GM21526 (cell line): Measurements from ENCODE around the gene MAGI1.
"Not testable (repeated sequence)": the region's sequence is repeated elsewhere in the genome, so short reads cannot be mapped to it uniquely, and the experiment has no call there.

Source experiments
- ATAC-seq: cut with Tn5 transposase; IDR thresholded peaks from one replicate; pipeline ENCODE4 v1.9.1; 2021; ENCODE audit warnings: moderate library complexity; ENCODE audit not compliant: unreplicated experiment, low FRiP score

MAGI1 gene

DNA sequence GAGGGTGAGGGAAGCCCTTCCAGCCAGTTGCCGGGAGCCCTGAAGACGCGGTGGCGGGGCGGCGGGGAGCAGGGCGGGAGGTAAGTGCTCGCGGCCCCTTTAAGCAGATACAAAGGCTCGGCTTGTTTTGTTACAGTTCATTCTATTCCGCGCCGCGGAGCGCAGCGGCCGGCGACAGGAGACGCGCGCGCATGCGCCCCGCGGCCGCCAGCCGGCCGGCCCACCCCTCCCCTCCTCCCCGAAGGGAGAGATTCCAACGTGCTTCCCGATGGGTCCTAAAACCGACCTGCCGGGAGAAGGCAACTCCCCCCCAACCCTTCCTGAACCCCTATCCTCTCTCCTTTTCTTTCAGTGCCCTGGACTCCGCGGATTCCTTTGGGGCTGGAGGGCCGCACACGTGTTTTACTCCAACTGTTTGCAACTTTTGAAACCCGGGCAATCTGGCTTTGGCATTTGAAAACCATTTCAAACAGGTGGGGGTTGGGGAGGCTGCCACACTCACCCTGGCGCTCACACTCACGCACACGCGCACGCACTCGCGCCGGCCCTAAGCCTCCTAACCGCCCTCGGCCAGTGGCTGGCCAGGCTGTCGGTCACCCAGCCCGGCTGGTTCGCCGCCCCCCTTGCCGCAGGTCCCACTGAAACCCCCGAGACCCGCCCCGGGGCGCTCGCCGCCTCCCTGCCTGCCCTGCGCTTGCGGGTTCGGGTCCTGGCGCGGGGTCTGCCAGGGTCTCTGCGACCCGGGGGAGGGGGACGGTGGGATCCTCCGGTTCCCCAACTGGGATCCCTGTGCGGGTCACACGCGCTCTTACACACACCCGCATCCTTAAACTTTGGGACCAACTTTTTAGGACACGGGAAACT lies at the start of gene MAGI1:
MAGI1 (minus strand) TSS at position 193 of the 864 bp plus-strand sequence. CDS start 610 bp downstream, outside the sequence.
- peak; percentile 58 for ATAC-seq

DNA sequence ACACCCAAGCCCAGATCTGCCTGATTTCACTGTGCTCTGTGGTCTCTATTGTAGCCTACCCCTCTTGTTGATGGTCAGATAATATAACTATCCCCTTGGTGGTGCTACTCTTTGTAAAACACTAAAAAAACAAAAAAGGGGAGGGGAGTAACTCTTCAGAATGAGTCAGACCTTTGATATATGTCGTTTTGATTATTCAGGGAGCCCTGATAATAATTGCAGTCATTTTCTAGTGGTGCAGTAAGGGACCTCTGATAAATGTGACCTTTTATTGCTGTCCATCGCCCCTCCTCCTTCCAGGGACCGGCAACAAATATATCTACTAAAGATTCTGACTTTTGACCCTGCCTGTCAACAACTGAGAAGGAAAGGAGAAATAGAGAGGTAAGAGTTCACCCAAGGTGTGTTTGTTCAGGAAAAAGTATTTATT lies 45.1 kb upstream of the MAGI1 start:
- ATAC-seq: no peak

DNA sequence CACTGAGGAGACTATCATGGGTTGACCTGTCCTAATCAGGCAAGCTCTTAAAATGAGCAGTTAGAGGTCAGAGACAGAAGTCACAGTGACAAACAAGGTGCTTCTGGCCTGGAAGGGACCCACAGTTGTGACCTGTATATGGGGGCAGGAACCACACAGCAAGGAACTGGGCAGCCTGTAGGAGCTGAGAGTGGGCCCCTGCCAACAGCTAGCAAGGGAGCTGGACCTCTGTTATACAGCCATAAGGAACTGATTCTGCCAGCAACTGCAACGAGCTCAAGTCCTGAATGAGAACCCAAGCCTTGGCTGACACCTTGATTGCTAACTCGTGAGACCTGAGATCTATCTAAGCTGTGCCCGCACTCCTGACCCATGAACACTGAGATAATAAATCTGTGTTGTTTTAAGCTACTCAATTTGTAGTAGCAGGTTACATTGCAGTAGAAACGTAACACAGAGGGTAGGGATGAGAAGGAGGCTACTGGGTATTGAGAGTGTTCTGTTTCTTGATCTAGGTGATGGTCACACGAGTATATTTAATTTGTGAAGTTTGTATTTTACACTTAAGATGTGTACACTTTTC lies 44.5 kb upstream of the MAGI1 start:
- ATAC-seq: no peak

DNA sequence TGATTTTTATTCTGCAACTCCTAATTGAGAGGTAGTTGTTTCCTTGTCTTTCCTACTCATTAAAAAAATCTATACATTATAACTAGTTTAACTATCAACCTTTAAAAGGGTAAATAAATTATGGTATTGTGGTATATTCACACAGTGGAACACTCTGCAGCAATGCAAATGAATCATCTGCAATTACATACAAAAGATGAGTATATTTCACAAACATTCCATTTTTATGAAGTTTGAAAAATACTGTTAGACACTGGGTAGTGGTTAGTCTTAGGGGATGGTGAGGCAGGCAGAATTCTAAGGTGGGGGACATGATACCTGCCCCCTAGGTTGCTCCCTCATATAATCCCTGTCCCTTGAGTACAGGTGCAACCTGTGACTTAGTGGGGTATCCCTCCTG lies 44.0 kb upstream of the MAGI1 start:
- ATAC-seq: no peak

DNA sequence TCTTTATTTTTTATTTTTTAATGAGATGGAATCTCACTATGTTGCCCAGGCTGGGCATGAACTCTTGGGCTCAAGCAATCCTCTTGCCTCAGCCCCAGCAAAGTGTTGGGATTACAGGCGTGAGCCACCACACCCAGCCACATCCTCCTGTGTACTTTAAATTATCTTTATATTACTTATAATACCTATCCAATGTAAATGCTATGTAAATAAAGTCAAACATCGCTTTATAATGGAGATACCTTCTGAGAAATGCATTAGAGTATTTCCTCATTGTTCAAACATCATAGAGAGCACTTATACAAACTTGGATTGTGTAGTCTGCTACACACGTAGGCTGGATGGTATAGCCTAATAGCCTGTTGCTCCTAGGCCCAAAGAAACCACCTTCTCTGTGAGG lies 41.4 kb upstream of the MAGI1 start:
- ATAC-seq: no peak

DNA sequence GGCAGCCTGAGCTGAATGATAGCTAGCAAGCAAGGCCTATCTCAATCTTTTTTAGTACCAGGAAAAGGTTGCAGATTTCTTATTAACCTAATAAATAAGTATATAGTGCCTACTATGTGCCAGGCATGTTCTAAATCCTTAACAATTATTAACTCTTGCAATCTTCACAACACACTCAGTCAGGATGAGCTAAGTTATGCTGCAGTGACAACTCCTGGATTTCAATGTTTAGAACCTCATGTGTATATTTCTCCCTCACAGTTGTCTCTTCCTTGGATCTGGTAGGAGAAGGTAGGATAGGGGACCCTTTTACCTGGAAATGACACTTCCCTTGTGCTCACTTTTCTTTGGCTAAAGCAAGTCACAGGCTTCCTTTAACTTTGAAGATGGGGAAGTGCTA lies 39.3 kb upstream of the MAGI1 start:
- no peak for ATAC-seq

DNA sequence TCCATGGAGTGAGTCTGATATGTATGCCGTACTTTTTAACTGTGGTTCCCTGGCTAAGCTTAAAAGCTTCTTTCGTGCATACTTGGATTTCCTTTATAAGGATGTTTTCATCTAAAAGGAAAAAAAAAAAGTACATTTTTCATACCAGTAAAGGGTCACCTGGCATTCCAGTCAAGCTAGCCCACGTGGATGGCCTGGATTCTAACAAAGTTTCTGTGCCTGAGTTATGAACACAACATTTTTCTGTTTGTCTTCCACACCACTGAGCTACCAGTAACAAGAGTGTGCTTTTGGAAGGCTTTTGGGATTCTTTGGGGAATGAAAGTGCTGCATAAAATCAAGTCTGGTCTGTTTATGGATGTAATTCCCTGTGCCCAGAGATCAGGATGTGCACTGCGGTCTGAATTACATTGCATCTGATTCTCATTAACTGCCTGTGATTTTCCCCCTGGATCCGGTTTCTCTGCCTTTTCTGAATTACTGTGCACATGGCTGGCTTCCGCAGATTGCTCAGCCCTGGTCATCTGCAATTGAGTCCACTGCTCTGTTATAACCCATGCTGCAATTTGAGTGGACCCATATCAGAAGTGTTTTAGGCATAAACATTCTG lies 38.2 kb upstream of the MAGI1 start:
- no peak for ATAC-seq

DNA sequence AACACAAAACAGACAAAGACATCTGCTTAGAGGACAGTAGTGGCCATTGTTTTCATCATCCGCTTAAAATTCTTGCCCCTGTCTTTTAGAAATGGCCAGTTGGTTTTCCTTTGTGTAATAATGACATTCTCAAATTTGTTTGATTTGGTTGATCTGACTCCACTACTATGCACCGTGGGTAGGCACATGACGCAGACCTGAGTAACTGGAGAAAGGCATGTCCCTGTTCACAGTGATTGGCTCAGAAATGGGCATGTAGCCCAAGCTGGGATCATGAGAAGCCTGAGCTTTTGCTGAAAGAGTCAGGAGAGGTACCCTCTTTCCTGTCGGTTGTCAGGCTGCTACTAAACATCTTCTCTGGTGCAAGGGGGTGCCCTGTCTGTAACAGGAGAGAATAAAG lies 36.6 kb upstream of the MAGI1 start:
- no peak for ATAC-seq

DNA sequence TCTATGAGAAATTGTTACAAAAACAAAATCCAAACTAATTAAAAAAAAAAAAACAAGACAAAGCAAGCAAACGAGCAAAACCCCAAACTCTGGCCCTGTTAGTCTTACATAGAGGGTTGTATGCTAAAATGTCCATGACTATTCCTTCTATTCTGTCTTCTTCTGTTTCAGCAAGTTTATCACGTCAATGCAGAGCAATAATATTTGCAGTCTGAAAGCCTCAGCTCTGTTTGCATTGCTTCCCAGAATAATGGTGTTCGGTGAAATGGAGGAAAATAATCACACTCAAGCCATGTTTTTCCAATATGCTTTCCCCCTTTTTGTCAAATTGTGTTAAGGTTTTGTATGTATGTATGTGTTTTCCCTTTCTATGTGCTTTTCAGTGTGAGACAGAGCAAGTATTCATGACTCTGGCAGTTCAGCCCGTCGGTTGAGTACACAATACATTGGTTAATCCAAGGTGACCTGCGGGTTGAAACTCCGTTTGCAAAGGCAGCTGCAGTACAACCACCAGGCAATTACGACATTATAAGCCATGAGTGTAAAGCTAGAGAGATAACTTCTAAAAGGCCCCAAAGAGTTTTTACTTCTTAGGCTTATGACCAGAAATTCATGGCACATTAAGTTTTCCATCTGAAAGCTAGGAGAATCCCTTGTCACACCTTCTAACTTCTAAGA lies 34.9 kb upstream of the MAGI1 start:
- ATAC-seq: no peak

DNA sequence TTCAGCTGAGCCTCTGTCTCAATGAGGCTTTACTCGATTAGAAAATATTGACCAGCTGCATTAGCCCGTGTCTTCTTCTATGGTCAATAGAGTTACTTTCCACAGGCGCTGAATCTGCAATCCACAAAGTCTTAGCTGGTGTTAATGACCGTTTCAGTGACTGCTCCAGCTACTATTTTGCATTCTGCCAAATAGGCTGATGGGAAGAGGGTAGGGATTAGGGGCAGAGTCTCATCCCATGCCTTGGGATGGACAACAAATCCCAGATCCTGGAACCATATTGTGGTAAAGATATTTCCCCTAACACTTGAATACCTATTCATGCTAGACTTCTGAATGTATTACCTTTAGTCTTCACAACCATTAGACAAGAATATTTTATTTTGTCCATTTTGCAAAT lies 29.5 kb upstream of the MAGI1 start:
- no peak for ATAC-seq

DNA sequence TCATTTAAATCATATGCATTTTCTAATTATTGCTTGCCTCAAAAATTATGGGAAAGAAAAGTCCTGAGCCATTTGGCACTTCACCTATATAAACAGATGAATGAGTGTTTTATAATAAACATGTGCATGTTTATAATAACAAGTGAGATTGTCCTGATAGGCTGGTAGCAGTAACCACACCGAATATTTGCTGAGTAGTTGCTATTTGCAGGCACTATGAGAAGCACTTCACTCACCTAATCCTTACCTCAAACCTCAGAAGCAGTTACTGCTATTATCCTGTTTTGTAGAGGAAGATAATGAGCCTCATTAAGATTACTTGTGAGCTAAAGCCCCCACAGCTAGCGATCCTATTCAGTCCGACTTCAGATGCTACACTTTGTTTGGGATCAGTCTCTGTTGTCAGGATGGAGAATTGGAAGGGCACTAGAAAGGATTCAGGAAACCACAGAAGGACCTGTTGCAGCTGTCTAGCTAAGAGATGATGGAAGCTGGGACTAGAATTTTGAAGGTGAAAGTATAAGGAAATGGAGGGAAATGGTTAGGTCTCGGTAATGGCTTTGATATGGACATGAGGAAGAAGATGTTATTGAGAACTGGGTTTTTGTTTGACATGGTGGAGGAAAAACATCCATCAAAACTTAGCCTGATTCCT lies 28.4 kb upstream of the MAGI1 start:
- ATAC-seq: no peak

DNA sequence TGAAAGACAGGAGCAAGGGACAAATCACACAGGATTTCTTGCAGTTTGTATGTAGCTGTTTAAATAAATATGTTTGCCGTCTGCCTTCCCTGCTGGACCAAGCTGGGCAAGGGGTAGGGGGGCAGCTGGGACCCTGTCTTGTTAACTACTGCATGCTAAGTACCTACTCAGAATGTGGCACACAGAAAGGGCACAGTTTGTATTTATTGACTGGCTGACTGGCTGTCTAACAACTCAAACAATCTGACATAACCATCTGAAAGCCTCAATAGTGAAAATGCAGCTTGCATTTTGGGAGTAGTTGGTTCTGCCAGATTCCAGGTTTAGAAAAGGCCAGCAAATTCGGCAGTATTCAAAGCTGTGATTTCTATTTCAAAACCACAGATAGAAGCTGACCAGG lies 16.6 kb upstream of the MAGI1 start:
- ATAC-seq: no peak

DNA sequence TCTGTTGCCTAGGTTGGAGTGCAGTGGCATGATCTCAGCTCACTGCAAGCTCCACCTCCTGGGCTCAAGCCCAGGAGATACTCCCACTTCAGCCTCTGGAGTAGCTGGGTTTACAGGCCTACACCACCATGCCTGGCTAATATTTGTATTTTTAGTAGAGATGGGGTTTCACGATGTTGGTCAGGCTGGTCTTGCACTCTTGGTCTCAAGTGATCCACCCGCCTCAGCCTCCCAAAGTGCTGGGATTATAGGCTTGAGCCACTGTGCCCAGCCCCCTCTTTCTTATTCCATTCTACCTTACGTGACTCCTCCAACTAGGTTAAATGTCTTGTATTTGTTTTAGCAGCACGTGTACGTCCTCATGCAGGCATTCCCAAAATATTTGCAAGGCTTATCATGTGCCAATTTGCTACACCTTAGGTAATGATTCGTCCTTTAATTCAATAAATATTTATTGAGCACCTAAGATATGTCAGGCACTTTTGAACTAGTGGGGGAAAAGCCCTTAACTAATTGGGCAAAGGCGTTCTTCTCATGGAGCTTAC lies 14.9 kb upstream of the MAGI1 start:
- ATAC-seq: no peak

DNA sequence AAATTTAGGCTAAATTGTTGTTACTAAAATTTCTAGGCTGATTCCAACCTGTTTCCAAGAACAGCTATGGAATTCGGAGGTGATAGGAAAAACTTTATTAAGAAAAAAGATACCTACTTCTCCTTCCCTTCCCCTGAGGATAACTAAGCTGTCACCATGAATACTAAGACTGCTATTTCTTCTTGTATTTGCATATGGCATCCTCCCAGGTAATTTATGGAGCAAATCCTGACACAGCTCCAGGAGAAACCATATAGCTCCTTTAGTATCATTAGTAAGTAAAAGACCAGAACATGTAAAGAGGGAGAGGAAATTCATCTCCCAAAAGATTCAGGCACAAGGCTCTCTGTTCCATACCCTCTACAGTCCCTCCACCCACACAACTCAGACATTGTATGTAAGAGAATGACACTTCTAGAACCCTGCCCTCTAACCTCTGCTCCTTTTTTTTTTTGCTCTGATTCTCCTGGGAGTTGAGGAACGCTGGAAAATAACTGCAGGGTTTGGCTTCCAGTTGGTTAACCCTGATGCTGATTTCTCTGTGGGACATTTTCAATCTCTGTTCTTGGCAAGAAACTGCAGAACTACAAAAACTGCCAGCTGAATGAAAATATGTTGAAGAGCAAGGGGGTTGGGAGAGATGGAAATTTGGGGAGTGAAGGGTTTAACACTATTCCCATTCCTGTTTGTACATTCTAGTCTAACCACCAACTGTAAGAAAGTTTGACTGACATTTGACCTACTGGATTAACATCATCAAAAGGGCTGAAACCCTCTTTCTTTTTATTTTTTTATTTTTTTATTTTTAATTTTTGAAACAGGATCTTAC lies 14.2 kb upstream of the MAGI1 start:
- ATAC-seq: no peak

DNA sequence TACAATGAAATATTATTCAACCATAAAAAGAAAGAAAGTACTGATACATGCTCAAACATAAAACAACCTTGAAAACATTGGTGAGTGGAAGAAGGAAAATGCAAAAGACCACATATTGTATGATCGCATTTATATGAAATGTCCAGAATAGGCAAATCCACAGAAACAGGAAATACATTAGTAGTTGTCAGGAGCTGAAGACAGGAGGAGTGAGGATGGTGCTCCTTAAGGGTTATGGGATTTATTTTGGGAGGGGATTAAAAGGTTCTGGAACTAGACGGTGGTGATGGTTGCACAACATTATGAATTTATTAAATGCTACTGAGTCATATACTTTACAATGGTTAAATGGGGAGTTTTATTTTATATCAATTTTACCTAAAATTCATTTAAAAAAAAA lies 12.1 kb upstream of the MAGI1 start:
- no peak for ATAC-seq

DNA sequence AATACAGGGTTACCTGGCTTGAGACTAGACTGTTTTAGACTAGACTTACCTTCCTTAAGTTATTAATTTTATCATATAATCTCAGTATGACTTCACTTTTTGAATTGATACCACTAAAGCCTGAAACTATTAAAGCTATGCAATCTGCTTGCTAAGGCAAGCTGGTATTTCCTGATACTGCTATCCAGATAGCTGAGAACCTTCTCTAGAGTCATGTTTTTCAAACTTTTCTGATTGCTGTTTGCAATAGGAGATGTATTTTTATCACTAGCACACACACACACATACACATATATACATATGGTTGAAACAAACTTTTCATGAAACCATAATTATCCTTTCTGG lies 9.3 kb upstream of the MAGI1 start:
- ATAC-seq: no peak

DNA sequence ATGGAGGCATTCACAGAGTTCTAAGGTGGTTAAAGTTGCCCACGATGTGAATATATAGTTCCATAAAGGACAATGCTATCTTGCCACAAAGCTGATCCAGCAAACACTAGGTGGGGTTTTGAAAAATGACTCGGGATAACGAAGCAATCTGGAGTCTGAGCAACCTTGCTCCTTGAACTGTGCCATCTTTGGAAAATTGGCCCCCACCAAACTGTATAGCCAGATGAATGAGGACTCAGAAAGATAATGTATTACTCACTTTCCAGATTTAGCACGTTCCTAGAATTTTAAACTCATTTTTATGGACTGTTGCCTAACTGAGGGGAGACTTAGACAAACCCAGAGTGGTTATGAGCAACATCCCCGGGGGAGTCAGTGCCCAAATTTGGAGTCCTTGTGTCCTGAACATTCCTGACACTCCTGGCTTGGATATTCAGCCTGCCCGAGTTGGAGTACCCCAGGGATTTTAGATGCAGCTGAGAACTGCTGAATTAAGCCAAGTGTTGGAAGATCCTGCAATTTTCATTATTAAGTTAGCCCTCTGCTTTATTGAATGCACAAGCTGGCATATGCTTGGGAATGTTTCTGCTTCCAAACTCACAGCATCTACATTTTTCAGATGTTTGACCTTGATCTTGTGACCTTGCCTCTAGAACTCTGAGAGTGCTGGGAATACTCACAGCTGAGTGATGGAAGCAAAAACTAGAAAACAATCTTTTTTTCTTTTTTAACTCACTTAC lies 8.8 kb upstream of the MAGI1 start:
- ATAC-seq: no peak

DNA sequence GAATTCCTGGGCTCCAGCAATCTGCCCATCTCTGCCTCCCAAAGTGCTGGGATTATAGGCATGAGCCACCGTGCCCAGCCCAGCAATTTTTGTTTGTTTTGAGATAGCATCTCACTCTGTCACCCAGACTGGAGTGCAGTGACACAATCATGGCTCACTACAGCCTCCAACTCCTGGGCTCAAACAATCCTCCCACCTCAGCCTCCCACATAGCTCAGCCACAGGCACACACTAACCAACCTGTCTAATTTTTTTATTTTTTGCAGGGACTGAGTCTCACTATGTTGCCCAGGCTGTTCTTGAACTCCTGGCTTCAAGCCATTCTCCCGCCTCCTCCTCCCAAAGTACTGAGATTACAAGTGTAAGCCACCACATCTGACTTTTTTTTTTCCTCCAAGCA lies 7.6 kb upstream of the MAGI1 start:
- not testable (repeated sequence) for ATAC-seq

DNA sequence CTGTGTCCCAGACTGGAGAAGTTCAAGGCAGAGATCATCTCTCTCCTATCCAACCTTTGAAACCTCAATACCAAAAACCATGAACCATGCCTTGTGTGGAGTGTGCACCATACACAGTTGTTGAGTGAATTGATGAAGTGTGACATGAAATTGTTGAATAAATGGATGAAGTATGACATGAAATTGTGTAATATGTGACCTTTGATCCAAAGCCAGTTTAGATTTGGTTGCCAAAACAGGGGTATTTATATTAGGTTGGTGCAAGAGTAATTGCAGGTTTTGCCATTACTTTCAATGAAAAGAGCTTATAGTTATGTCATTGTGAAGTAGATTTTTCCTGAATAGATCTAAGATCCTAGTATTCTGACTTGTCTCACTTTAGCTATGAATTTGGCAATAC lies 3.1 kb upstream of the MAGI1 start:
- no peak for ATAC-seq
